Dedifferentiated amniotic fluid mesenchymal stem cell (primary cell): ENCODE measurements around the gene COL27A1.
"Not testable (repeated sequence)": the region's sequence is repeated elsewhere in the genome, so short reads cannot be mapped to it uniquely, and the experiment has no call there.

ENCODE experiments used
- DNase-seq: peaks from one replicate; pipeline ENCODE4 v3.0.0-alpha.2; 2016; ENCODE audit errors: extremely low spot score

COL27A1 gene

GRCh38 chr9:114123031-114123977 lies 32.0 kb upstream of the COL27A1 start:
- DNase-seq = no peak

GRCh38 chr9:114124138-114124537 lies 31.2 kb upstream of the COL27A1 start:
- DNase-seq = no peak

GRCh38 chr9:114124666-114125475 lies 30.5 kb upstream of the COL27A1 start:
- no peak for DNase-seq

- no peak for DNase-seq
Measured at GRCh38 chr9:114125476-114126013, 29.8 kb upstream of the COL27A1 start.

- no peak for DNase-seq
Measured at GRCh38 chr9:114126247-114127060, 28.9 kb upstream of the COL27A1 start.

- not testable (repeated sequence) for DNase-seq
Measured at GRCh38 chr9:114128759-114129158, 26.6 kb upstream of the COL27A1 start.

- DNase-seq = no peak
Measured at GRCh38 chr9:114130141-114130540, 25.2 kb upstream of the COL27A1 start.

GRCh38 chr9:114130624-114131277 lies 24.6 kb upstream of the COL27A1 start:
- no peak for DNase-seq

- DNase-seq = no peak
Measured at GRCh38 chr9:114131808-114132549, 23.4 kb upstream of the COL27A1 start.

- DNase-seq = no peak
Measured at GRCh38 chr9:114132550-114132918, 22.8 kb upstream of the COL27A1 start.

GRCh38 chr9:114134827-114135396 lies 20.4 kb upstream of the COL27A1 start:
- DNase-seq = no peak

- DNase-seq = no peak
Measured at GRCh38 chr9:114137831-114138230, 17.5 kb upstream of the COL27A1 start.

- DNase-seq = no peak
Measured at GRCh38 chr9:114138552-114138971, 16.8 kb upstream of the COL27A1 start.

- no peak for DNase-seq
Measured at GRCh38 chr9:114139071-114139470, 16.3 kb upstream of the COL27A1 start.

GRCh38 chr9:114140401-114140800 lies 14.9 kb upstream of the COL27A1 start:
- DNase-seq = no peak

GRCh38 chr9:114140850-114141249 lies 14.5 kb upstream of the COL27A1 start:
- no peak for DNase-seq

GRCh38 chr9:114141553-114142402 lies 13.6 kb upstream of the COL27A1 start:
- DNase-seq = no peak

- DNase-seq = no peak
Measured at GRCh38 chr9:114143234-114143633, 12.1 kb upstream of the COL27A1 start.

- DNase-seq = no peak
Measured at GRCh38 chr9:114146735-114147134, 8.6 kb upstream of the COL27A1 start.
